GM19240 (cell line): ENCODE measurements around the gene IRS2.
"Not testable (repeated sequence)": the region's sequence is repeated elsewhere in the genome, so short reads cannot be mapped to it uniquely, and the experiment has no call there.

Experiments
- DNase-seq: peaks from one replicate; pipeline ENCODE4 v3.0.0; 2011; ENCODE audit warnings: low spot score; ENCODE audit not compliant: insufficient read length

Gene IRS2

GRCh38 chr13:109733550-109733949, 52.8 kb downstream of the IRS2 start:
- DNase-seq, result no peak

- DNase-seq, result not testable (repeated sequence)
Observed at GRCh38 chr13:109732470-109733170, 53.8 kb downstream of the IRS2 start.

- no peak for DNase-seq
Observed at GRCh38 chr13:109730812-109731335, 55.5 kb downstream of the IRS2 start.

GRCh38 chr13:109728791-109729731, 57.3 kb downstream of the IRS2 start:
- DNase-seq, result no peak

GRCh38 chr13:109728061-109728460, 58.3 kb downstream of the IRS2 start:
- no peak for DNase-seq

GRCh38 chr13:109727251-109727650, 59.1 kb downstream of the IRS2 start:
- no peak for DNase-seq

- no peak for DNase-seq
Observed at GRCh38 chr13:109725995-109726637, 60.3 kb downstream of the IRS2 start.

GRCh38 chr13:109725297-109725696, 61.1 kb downstream of the IRS2 start:
- DNase-seq, result no peak

- DNase-seq, result no peak
Observed at GRCh38 chr13:109724603-109725002, 61.8 kb downstream of the IRS2 start.

GRCh38 chr13:109723046-109723445, 63.3 kb downstream of the IRS2 start:
- no peak for DNase-seq

GRCh38 chr13:109722068-109722467, 64.3 kb downstream of the IRS2 start:
- no peak for DNase-seq

- DNase-seq, result no peak
Observed at GRCh38 chr13:109720758-109721184, 65.6 kb downstream of the IRS2 start.

GRCh38 chr13:109719962-109720646, 66.3 kb downstream of the IRS2 start:
- DNase-seq, result no peak

- no peak for DNase-seq
Observed at GRCh38 chr13:109718726-109719125, 67.7 kb downstream of the IRS2 start.

GRCh38 chr13:109717686-109718085, 68.7 kb downstream of the IRS2 start:
- no peak for DNase-seq

- no peak for DNase-seq
Observed at GRCh38 chr13:109715902-109716301, 70.5 kb downstream of the IRS2 start.

GRCh38 chr13:109713681-109714080, 72.7 kb downstream of the IRS2 start:
- no peak for DNase-seq

GRCh38 chr13:109712124-109712722, 74.2 kb downstream of the IRS2 start:
- DNase-seq, result no peak

- DNase-seq, result no peak
Observed at GRCh38 chr13:109707742-109708617, 78.4 kb downstream of the IRS2 start.
